WTC11 (cell line): ENCODE data around the gene AQP12A.
"Not testable (repeated sequence)": the region's sequence is repeated elsewhere in the genome, so short reads cannot be mapped to it uniquely, and the experiment has no call there.

Experiments
- CBFB ChIP-seq: sonication (generic); formaldehyde crosslinking; IDR thresholded peaks from 2 replicates; pipeline ENCODE4 v1.8.1; 2022; ENCODE audit warnings: mild to moderate bottlenecking, low read depth, missing genetic modification reagents
- FOXP1 ChIP-seq: sonication (generic); formaldehyde crosslinking; IDR thresholded peaks from 2 replicates; pipeline ENCODE4 v1.8.0; 2022; ENCODE audit warnings: missing genetic modification reagents, mild to moderate bottlenecking, moderate library complexity, borderline replicate concordance
- JUN ChIP-seq: sonication (generic); formaldehyde crosslinking; IDR thresholded peaks from 2 replicates; pipeline ENCODE4 v1.8.0; 2023; ENCODE audit warnings: mild to moderate bottlenecking, missing genetic modification reagents
- SP1 ChIP-seq: sonication (generic); formaldehyde crosslinking; conservative IDR thresholded peaks from 2 replicates; pipeline ENCODE4 v1.8.1; 2022; ENCODE audit warnings: missing genetic modification reagents
- TCF7 ChIP-seq: sonication (generic); formaldehyde crosslinking; IDR thresholded peaks from 2 replicates; pipeline ENCODE4 v1.8.0; 2022; ENCODE audit warnings: mild to moderate bottlenecking, low read depth, missing genetic modification reagents, moderate library complexity
- TP53 ChIP-seq: sonication (generic); formaldehyde crosslinking; IDR thresholded peaks from 2 replicates; pipeline ENCODE4 v1.8.1; 2023; ENCODE audit warnings: mild to moderate bottlenecking, missing genetic modification reagents
- ZNF121 ChIP-seq: sonication (generic); formaldehyde crosslinking; IDR thresholded peaks from 2 replicates; pipeline ENCODE4 v1.8.0; 2023; ENCODE audit warnings: missing genetic modification reagents
- TF ChIP-seq, protein P1 (sequence below): fragments of 200-600 bp; IDR thresholded peaks from 2 replicates; pipeline ENCODE4 v1.8.0; 2022; ENCODE audit warnings: antibody characterized with exemption
- TF ChIP-seq, protein P2 (sequence below): sonication (generic); formaldehyde crosslinking; conservative IDR thresholded peaks from 2 replicates; pipeline ENCODE4 v1.8.1; 2022; ENCODE audit warnings: mild to moderate bottlenecking, missing genetic modification reagents
- TF ChIP-seq, protein P3 (sequence below): sonication (generic); formaldehyde crosslinking; IDR thresholded peaks from 2 replicates; pipeline ENCODE4 v1.8.0; 2023; ENCODE audit warnings: mild to moderate bottlenecking, missing genetic modification reagents
- TF ChIP-seq, protein P4 (sequence below): sonication (generic); formaldehyde crosslinking; IDR thresholded peaks from 2 replicates; pipeline ENCODE4 v1.8.1; 2022; ENCODE audit warnings: low read depth, mild to moderate bottlenecking, moderate library complexity, missing genetic modification reagents, borderline replicate concordance
- TF ChIP-seq, protein P5 (sequence below): sonication (generic); formaldehyde crosslinking; IDR thresholded peaks from 2 replicates; pipeline ENCODE4 v1.8.0; 2022; ENCODE audit warnings: mild to moderate bottlenecking, missing genetic modification reagents
- TF ChIP-seq, protein P6 (sequence below): sonication (generic); formaldehyde crosslinking; IDR thresholded peaks from 2 replicates; pipeline ENCODE4 v1.8.1; 2023; ENCODE audit warnings: mild to moderate bottlenecking, missing genetic modification reagents
- TF ChIP-seq, protein P7 (sequence below): sonication (generic); formaldehyde crosslinking; IDR thresholded peaks from 2 replicates; pipeline ENCODE4 v1.8.0; 2023; ENCODE audit warnings: missing genetic modification reagents

DNA sequence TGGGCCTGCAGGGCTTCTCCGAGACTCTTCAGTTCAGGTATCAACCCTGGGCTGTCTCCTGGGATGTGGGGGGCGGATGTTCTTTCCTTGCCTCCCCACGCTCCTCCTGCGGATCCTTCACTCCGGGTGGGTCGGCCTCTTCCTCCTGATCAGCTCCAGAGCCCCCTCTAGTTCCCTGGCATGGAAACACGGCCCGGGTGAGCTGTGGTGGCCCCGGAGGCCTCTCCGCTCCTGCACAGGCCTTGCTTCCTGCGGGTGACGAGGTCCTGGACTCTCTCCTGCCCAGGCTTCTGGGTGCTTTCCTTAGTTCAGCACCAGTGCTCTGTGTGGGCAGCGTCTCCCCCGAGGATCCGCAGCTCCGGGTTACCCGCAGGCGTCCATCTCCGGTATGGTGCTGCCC lies 3.9 kb downstream of the AQP12A start:
- TF ChIP-seq, protein P1, sequence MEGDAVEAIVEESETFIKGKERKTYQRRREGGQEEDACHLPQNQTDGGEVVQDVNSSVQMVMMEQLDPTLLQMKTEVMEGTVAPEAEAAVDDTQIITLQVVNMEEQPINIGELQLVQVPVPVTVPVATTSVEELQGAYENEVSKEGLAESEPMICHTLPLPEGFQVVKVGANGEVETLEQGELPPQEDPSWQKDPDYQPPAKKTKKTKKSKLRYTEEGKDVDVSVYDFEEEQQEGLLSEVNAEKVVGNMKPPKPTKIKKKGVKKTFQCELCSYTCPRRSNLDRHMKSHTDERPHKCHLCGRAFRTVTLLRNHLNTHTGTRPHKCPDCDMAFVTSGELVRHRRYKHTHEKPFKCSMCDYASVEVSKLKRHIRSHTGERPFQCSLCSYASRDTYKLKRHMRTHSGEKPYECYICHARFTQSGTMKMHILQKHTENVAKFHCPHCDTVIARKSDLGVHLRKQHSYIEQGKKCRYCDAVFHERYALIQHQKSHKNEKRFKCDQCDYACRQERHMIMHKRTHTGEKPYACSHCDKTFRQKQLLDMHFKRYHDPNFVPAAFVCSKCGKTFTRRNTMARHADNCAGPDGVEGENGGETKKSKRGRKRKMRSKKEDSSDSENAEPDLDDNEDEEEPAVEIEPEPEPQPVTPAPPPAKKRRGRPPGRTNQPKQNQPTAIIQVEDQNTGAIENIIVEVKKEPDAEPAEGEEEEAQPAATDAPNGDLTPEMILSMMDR = not testable (repeated sequence)
- TF ChIP-seq, protein P2, sequence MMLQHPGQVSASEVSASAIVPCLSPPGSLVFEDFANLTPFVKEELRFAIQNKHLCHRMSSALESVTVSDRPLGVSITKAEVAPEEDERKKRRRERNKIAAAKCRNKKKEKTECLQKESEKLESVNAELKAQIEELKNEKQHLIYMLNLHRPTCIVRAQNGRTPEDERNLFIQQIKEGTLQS (CRISPR knock-in tag) = not testable (repeated sequence)
- TF ChIP-seq, protein P3, sequence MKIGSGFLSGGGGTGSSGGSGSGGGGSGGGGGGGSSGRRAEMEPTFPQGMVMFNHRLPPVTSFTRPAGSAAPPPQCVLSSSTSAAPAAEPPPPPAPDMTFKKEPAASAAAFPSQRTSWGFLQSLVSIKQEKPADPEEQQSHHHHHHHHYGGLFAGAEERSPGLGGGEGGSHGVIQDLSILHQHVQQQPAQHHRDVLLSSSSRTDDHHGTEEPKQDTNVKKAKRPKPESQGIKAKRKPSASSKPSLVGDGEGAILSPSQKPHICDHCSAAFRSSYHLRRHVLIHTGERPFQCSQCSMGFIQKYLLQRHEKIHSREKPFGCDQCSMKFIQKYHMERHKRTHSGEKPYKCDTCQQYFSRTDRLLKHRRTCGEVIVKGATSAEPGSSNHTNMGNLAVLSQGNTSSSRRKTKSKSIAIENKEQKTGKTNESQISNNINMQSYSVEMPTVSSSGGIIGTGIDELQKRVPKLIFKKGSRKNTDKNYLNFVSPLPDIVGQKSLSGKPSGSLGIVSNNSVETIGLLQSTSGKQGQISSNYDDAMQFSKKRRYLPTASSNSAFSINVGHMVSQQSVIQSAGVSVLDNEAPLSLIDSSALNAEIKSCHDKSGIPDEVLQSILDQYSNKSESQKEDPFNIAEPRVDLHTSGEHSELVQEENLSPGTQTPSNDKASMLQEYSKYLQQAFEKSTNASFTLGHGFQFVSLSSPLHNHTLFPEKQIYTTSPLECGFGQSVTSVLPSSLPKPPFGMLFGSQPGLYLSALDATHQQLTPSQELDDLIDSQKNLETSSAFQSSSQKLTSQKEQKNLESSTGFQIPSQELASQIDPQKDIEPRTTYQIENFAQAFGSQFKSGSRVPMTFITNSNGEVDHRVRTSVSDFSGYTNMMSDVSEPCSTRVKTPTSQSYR (CRISPR knock-in tag) = not testable (repeated sequence)
- TF ChIP-seq CBFB; JUN (CRISPR knock-in tag); TP53; FOXP1 (CRISPR knock-in tag); SP1 (CRISPR knock-in tag); ZNF121 (CRISPR knock-in tag); TCF7 (CRISPR knock-in tag): not testable (repeated sequence)
- TF ChIP-seq, protein P4, sequence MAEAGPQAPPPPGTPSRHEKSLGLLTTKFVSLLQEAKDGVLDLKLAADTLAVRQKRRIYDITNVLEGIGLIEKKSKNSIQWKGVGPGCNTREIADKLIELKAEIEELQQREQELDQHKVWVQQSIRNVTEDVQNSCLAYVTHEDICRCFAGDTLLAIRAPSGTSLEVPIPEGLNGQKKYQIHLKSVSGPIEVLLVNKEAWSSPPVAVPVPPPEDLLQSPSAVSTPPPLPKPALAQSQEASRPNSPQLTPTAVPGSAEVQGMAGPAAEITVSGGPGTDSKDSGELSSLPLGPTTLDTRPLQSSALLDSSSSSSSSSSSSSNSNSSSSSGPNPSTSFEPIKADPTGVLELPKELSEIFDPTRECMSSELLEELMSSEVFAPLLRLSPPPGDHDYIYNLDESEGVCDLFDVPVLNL (CRISPR knock-in tag) = not testable (repeated sequence)
- TF ChIP-seq, protein P5, sequence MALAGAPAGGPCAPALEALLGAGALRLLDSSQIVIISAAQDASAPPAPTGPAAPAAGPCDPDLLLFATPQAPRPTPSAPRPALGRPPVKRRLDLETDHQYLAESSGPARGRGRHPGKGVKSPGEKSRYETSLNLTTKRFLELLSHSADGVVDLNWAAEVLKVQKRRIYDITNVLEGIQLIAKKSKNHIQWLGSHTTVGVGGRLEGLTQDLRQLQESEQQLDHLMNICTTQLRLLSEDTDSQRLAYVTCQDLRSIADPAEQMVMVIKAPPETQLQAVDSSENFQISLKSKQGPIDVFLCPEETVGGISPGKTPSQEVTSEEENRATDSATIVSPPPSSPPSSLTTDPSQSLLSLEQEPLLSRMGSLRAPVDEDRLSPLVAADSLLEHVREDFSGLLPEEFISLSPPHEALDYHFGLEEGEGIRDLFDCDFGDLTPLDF (CRISPR knock-in tag) = not testable (repeated sequence)
- TF ChIP-seq, protein P6, sequence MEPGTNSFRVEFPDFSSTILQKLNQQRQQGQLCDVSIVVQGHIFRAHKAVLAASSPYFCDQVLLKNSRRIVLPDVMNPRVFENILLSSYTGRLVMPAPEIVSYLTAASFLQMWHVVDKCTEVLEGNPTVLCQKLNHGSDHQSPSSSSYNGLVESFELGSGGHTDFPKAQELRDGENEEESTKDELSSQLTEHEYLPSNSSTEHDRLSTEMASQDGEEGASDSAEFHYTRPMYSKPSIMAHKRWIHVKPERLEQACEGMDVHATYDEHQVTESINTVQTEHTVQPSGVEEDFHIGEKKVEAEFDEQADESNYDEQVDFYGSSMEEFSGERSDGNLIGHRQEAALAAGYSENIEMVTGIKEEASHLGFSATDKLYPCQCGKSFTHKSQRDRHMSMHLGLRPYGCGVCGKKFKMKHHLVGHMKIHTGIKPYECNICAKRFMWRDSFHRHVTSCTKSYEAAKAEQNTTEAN (CRISPR knock-in tag) = not testable (repeated sequence)
- TF ChIP-seq, protein P7, sequence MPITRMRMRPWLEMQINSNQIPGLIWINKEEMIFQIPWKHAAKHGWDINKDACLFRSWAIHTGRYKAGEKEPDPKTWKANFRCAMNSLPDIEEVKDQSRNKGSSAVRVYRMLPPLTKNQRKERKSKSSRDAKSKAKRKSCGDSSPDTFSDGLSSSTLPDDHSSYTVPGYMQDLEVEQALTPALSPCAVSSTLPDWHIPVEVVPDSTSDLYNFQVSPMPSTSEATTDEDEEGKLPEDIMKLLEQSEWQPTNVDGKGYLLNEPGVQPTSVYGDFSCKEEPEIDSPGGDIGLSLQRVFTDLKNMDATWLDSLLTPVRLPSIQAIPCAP (CRISPR knock-in tag) = not testable (repeated sequence)
